Activated CD8-positive, alpha-beta memory T cell treated with anti-CD3 and anti-CD28 coated beads, Interleukin-2, amount 50 U/mL, for 24 hours (primary cell): ENCODE data around the gene CELF4.

Experiments
- DNase-seq: peaks from one replicate; pipeline ENCODE4 v3.0.0-alpha.2; 2020; ENCODE audit errors: extremely low read depth

Gene CELF4

GRCh38 chr18:37442477-37442876 lies 123.1 kb downstream of the CELF4 start:
- no peak for DNase-seq

GRCh38 chr18:37441821-37442220 lies 123.8 kb downstream of the CELF4 start:
- no peak for DNase-seq

- no peak for DNase-seq
Observed at GRCh38 chr18:37440206-37440605, 125.4 kb downstream of the CELF4 start.

GRCh38 chr18:37438417-37439180 lies 127.0 kb downstream of the CELF4 start:
- no peak for DNase-seq

- DNase-seq = no peak
Observed at GRCh38 chr18:37435996-37436395, 129.6 kb downstream of the CELF4 start.

- DNase-seq = no peak
Observed at GRCh38 chr18:37435150-37435867, 130.3 kb downstream of the CELF4 start.

GRCh38 chr18:37434161-37434860 lies 131.3 kb downstream of the CELF4 start:
- DNase-seq = no peak

- DNase-seq = no peak
Observed at GRCh38 chr18:37432436-37433195, 133.0 kb downstream of the CELF4 start.

- DNase-seq = no peak
Observed at GRCh38 chr18:37430357-37431076, 135.1 kb downstream of the CELF4 start.

- no peak for DNase-seq
Observed at GRCh38 chr18:37429791-37430190, 135.8 kb downstream of the CELF4 start.

GRCh38 chr18:37428288-37428974 lies 137.2 kb downstream of the CELF4 start:
- DNase-seq = no peak

GRCh38 chr18:37426586-37426985 lies 139.0 kb downstream of the CELF4 start:
- no peak for DNase-seq

- no peak for DNase-seq
Observed at GRCh38 chr18:37425222-37425621, 140.4 kb downstream of the CELF4 start.

- no peak for DNase-seq
Observed at GRCh38 chr18:37424507-37424906, 141.1 kb downstream of the CELF4 start.

GRCh38 chr18:37422596-37422995 lies 143.0 kb downstream of the CELF4 start:
- no peak for DNase-seq

GRCh38 chr18:37422116-37422515 lies 143.5 kb downstream of the CELF4 start:
- no peak for DNase-seq

GRCh38 chr18:37421341-37422077 lies 144.1 kb downstream of the CELF4 start:
- DNase-seq = no peak

GRCh38 chr18:37420315-37420880 lies 145.2 kb downstream of the CELF4 start:
- no peak for DNase-seq

- DNase-seq = no peak
Observed at GRCh38 chr18:37419866-37420265, 145.7 kb downstream of the CELF4 start.

- no peak for DNase-seq
Observed at GRCh38 chr18:37419315-37419714, 146.3 kb downstream of the CELF4 start.
